Upper lobe of left lung (tissue), 6 donors: ENCODE data around the gene ARHGEF3. TPM values are rescaled to one million over a fixed set of nuclear protein-coding genes. Genes with fewer than 3 reads are reported as not detected.

Source experiments
- ATAC-seq, 2 donors: fragments of 200-7000 bp; cut with Tn5 transposase; one replicate each; pipeline ENCODE4 v1.9.1; 2022; ENCODE audit warnings: mild to moderate bottlenecking in 2 of 2, moderate library complexity in 2 of 2; ENCODE audit not compliant: low FRiP score in 2 of 2
- DNase-seq, 2 donors: peaks; one replicate each; pipeline ENCODE4 v3.0.0-alpha.2; 2019 to 2020
- H3K27ac ChIP-seq, 4 donors: fragments of 200-600 bp; sonication (generic); one replicate each; pipeline ENCODE4 v1.5.1; 2016 to 2019
- H3K27me3 ChIP-seq, 4 donors: fragments of 200-600 bp; sonication (generic); one replicate each; pipeline ENCODE4 v1.5.1; 2017 to 2019
- H3K36me3 ChIP-seq, 4 donors: fragments of 200-600 bp; sonication (generic); one replicate each; pipeline ENCODE4 v1.5.1; 2016 to 2019
- H3K4me1 ChIP-seq, 4 donors: fragments of 200-600 bp; sonication (generic); one replicate each; pipeline ENCODE4 v1.5.1; 2018 to 2019
- H3K4me3 ChIP-seq, 4 donors: fragments of 200-600 bp; sonication (generic); one replicate each; pipeline ENCODE4 v1.5.1; 2017 to 2019; ENCODE audit warnings: mild to moderate bottlenecking in 2 of 4, moderate library complexity in 1 of 4
- H3K9me3 ChIP-seq, 4 donors: fragments of 200-600 bp; sonication (generic); one replicate each; pipeline ENCODE4 v1.5.1; 2018 to 2019
- CTCF ChIP-seq, 6 experiments: fragments of 450-650 bp in 4 of 6; fragments of 200-600 bp in 2 of 6; sonication (generic) in 2 of 6; IDR thresholded peaks; one replicate each; pipeline ENCODE4 v1.5.1; 2016 to 2019; ENCODE audit warnings: antibody characterized with exemption in 6 of 6
- EP300 ChIP-seq, 4 donors: sonication (generic); formaldehyde crosslinking; IDR thresholded peaks; one replicate each; pipeline ENCODE4 v1.5.1; 2017; ENCODE audit warnings: antibody characterized with exemption in 4 of 4, control low read depth in 2 of 4
- POLR2A ChIP-seq, 4 donors: fragments of 450-650 bp; IDR thresholded peaks; one replicate each; pipeline ENCODE4 v1.5.1; 2016 to 2017; ENCODE audit warnings: antibody characterized with exemption in 4 of 4, mild to moderate bottlenecking in 2 of 4
- POLR2AphosphoS5 ChIP-seq, 2 donors: sonication (generic); formaldehyde crosslinking; IDR thresholded peaks; one replicate each; pipeline ENCODE4 v1.5.1; 2017; ENCODE audit warnings: antibody characterized with exemption in 2 of 2
- WGBS, 2 donors: methylation state at CpG; one replicate each; pipeline ENCODE4 v1.1.5; 2017 to 2018; 5-methylcytosine and 5-hydroxymethylcytosine counted together
- total RNA-seq, 6 donors: library from RNA; depleted of rRNA in 4 of 6; stranded (reverse); fragments of >200 nt in 4 of 6; gene quantifications; one replicate each; pipeline versions ENCODE4 v1.1.0 to v1.2.1, GENCODE V29; 2016 to 2021
- donor health status: DM: no; HTN: no; CAD: no; lungs with moderate emphysema.
- donor health status: DM: no; HTN: yes; CAD: no; lungs with severe emphysema.

Gene ARHGEF3
- total RNA-seq, 6 donors from 2014 or later = 26.6 to 38.9 (median 30.0) TPM

GRCh38 chr3:56787784-56788256, 13.9 kb downstream of the ARHGEF3 start:
- Histone ChIP-seq H3K27me3 (no peaks in the 10 kb centered on the region), H3K4me3 (no peak overlapping the region), H3K36me3 (no peaks in the 10 kb centered on the region), H3K27ac (peak overlapping the region; percentile 43 to 89 (median 79)), H3K4me1 (peaks cover 80 to 100% (median 90%) of the 10 kb centered on the region in 4 donors), H3K9me3 (no peaks in the 10 kb centered on the region)
- TF ChIP-seq EP300 (IDR thresholded peaks at IDR 0.05) (peak in 3 of 4 donors; percentile 71 to 98 (median 97)), POLR2AphosphoS5 (IDR thresholded peaks at IDR 0.05) (peak; percentile 76 to 82), CTCF (IDR thresholded peaks at IDR 0.05) (no peak), POLR2A (IDR thresholded peaks at IDR 0.05) (peak in 1 of 4 donors; percentile 36)
- WGBS, 2 donors = 65 to 69% methylated on average over 5 to 6 of the region's 6 CpGs
- peak in 1 of 2 donors; percentile 62 for DNase-seq
- ATAC-seq = peak; percentile 59 to 66

- H3K9me3 ChIP-seq = no peaks in the 10 kb centered on the region
- no peaks in the 10 kb centered on the region for H3K27me3 ChIP-seq
- ATAC-seq = peak in 1 of 2 donors; percentile 27
- H3K4me3 ChIP-seq = no peak overlapping the region
- 56 to 73% methylated on average over 9 of the region's 9 CpGs for WGBS, 2 donors
- H3K4me1 ChIP-seq = peaks cover 86 to 100% (median 93%) of the 10 kb centered on the region in 4 donors
- peak overlapping the region; percentile 43 to 89 (median 79) for H3K27ac ChIP-seq
- H3K36me3 ChIP-seq = no peaks in the 10 kb centered on the region
- TF ChIP-seq POLR2A (IDR thresholded peaks at IDR 0.05) = no peak
- TF ChIP-seq CTCF (IDR thresholded peaks at IDR 0.05) = no peak
- no peak for TF ChIP-seq EP300 (IDR thresholded peaks at IDR 0.05)
- TF ChIP-seq POLR2AphosphoS5 (IDR thresholded peaks at IDR 0.05) = no peak
- DNase-seq = peak in 1 of 2 donors; percentile 30
Observed at GRCh38 chr3:56787258-56787775, 14.4 kb downstream of the ARHGEF3 start.

GRCh38 chr3:56785499-56785898, 16.2 kb downstream of the ARHGEF3 start:
- Histone ChIP-seq H3K27me3 (no peaks in the 10 kb centered on the region), H3K4me1 (peaks cover 90 to 100% (median 90%) of the 10 kb centered on the region in 4 donors), H3K27ac (peak overlapping the region; percentile 81 to 89 (median 84)), H3K36me3 (no peaks in the 10 kb centered on the region), H3K4me3 (no peak overlapping the region), H3K9me3 (no peaks in the 10 kb centered on the region)
- peak in 2 of 4 donors; percentile 84 to 87 for TF ChIP-seq EP300 (IDR thresholded peaks at IDR 0.05)
- TF ChIP-seq POLR2AphosphoS5 (IDR thresholded peaks at IDR 0.05) = peak in 1 of 2 donors; percentile 28
- no peak for TF ChIP-seq POLR2A (IDR thresholded peaks at IDR 0.05)
- no peak for TF ChIP-seq CTCF (IDR thresholded peaks at IDR 0.05)
- ATAC-seq = no peak
- DNase-seq = no peak
- 72 to 82% methylated on average over 4 of the region's 4 CpGs for WGBS, 2 donors

GRCh38 chr3:56784448-56785001, 17.2 kb downstream of the ARHGEF3 start:
- WGBS, 2 donors = 64 to 77% methylated on average over 4 to 5 of the region's 5 CpGs
- Histone ChIP-seq H3K4me3 (no peak overlapping the region), H3K36me3 (no peaks in the 10 kb centered on the region), H3K4me1 (peaks cover 80 to 92% (median 87%) of the 10 kb centered on the region in 4 donors), H3K27me3 (no peaks in the 10 kb centered on the region), H3K27ac (peak overlapping the region; percentile 81 to 89 (median 84)), H3K9me3 (no peaks in the 10 kb centered on the region)
- DNase-seq (no peak), ATAC-seq (no peak)
- TF ChIP-seq POLR2AphosphoS5 (IDR thresholded peaks at IDR 0.05) (no peak), POLR2A (IDR thresholded peaks at IDR 0.05) (no peak), EP300 (IDR thresholded peaks at IDR 0.05) (peak in 2 of 4 donors; percentile 48 to 57), CTCF (IDR thresholded peaks at IDR 0.05) (no peak)
